ENCODE measurements around the gene TERB2. TPM values are rescaled to one million over a fixed set of nuclear protein-coding genes. Genes with fewer than 3 reads are reported as not detected.
"Not testable (repeated sequence)": the region's sequence is repeated elsewhere in the genome, so short reads cannot be mapped to it uniquely, and the experiment has no call there.

Gene TERB2
- total and polyA plus RNA-seq, 2 donors = not detected

GRCh38 chr15:44968475-44968874 lies 12.0 kb downstream of the TERB2 start:
- H3K36me3 ChIP-seq (ENCODE audit: control insufficient read depth in 2 of 2, insufficient read depth in 2 of 2, low read length in 1 of 2) = no peaks in the 10 kb centered on the region
- no peaks in the 10 kb centered on the region for H3K4me1 ChIP-seq (ENCODE audit: control insufficient read depth in 2 of 2, insufficient read depth in 2 of 2, low read length in 2 of 2)
- no peaks in the 10 kb centered on the region for H3K9me3 ChIP-seq (ENCODE audit: control insufficient read depth in 2 of 2, insufficient read depth in 1 of 2, low read length in 1 of 2)
- 92% methylated on average over 4 of the region's 4 CpGs for WGBS
- H3K27ac ChIP-seq (ENCODE audit: low read depth in 1 of 2, low read length in 1 of 2) = no peak overlapping the region
- no peaks in the 10 kb centered on the region for H3K27me3 ChIP-seq (ENCODE audit: control insufficient read depth in 2 of 2, insufficient read depth in 1 of 2, low read length in 1 of 2)
- DNase-seq (ENCODE audit: low read depth in 6 of 9, low spot score in 9 of 9) = no peak
- no peak overlapping the region for H3K4me3 ChIP-seq (ENCODE audit: low read length in 2 of 2)

DNA sequence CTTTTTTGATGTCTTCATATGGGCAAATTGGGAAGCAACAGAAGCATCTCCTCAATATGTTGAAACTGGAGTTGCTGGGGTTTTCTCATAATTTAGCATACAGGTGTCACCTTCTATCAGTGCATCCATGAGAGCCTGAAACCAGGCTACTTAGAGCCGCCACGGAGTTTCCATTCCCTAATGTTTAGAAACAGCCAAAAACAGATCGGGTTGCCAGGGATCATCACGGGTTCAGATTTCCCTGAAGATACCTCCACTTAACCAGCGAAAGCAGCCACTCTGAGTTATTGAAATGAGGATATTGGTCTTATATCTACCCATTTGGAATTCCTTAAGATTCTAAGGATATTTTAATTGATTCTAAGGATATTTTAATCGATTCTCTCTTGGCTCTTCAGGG lies 14.5 kb downstream of the TERB2 start:
- Histone ChIP-seq H3K4me1 (ENCODE audit: control insufficient read depth in 2 of 2, insufficient read depth in 2 of 2, low read length in 2 of 2) (no peaks in the 10 kb centered on the region), H3K9me3 (ENCODE audit: control insufficient read depth in 2 of 2, insufficient read depth in 1 of 2, low read length in 1 of 2) (no peaks in the 10 kb centered on the region), H3K27ac (ENCODE audit: low read depth in 1 of 2, low read length in 1 of 2) (no peak overlapping the region), H3K4me3 (ENCODE audit: low read length in 2 of 2) (no peak overlapping the region), H3K27me3 (ENCODE audit: control insufficient read depth in 2 of 2, insufficient read depth in 1 of 2, low read length in 1 of 2) (no peaks in the 10 kb centered on the region), H3K36me3 (ENCODE audit: control insufficient read depth in 2 of 2, insufficient read depth in 2 of 2, low read length in 1 of 2) (no peaks in the 10 kb centered on the region)
- no peak for DNase-seq (ENCODE audit: low read depth in 6 of 9, low spot score in 9 of 9)
- WGBS = 93% methylated on average over 6 of the region's 6 CpGs

DNA sequence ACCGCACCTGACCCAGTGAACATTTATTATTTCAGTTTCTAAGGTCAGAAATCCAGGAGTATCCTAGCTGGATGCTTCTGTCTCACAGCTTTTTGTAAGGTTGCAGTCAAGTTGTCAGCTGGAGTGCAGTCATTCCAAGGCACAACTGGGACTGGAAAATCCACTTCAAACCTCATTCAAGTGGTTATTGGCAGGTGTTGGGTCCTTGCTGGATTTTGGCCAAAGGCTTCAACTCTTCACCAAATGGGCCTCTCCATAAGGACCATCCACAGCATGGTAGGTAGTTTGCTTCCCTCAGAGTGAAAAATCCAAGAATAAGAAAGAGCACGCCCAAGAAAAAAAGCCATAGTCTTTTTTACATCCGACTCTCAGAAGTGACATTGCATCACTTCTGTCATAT lies 19.7 kb downstream of the TERB2 start:
- H3K4me1 ChIP-seq (ENCODE audit: control insufficient read depth in 2 of 2, insufficient read depth in 2 of 2, low read length in 2 of 2); DNase-seq (ENCODE audit: low read depth in 6 of 9, low spot score in 9 of 9); H3K27me3 ChIP-seq (ENCODE audit: control insufficient read depth in 2 of 2, insufficient read depth in 1 of 2, low read length in 1 of 2); H3K9me3 ChIP-seq (ENCODE audit: control insufficient read depth in 2 of 2, insufficient read depth in 1 of 2, low read length in 1 of 2); H3K4me3 ChIP-seq (ENCODE audit: low read length in 2 of 2); H3K27ac ChIP-seq (ENCODE audit: low read depth in 1 of 2, low read length in 1 of 2); H3K36me3 ChIP-seq (ENCODE audit: control insufficient read depth in 2 of 2, insufficient read depth in 2 of 2, low read length in 1 of 2): not testable (repeated sequence)
- 97% methylated on average over 3 of the region's 3 CpGs for whole genome bisulfite sequencing

DNA sequence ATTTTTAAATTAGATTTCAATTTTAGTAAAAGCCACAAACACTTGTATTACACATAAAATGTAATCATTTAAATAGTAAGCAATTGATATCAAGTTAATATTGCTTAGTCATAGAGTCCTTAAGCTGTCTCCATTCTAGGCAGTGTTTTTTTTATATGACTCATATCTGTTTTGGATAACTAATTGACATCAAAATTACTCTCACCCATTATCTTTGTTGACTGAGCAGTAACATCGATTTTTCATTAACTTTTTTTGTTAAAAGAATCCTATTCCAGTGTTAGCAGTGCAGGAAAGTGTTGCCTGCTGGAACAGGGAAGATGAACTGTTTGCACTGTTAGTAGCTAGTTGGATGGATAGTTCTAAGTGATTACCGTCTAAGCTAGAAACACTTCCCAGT lies 21.3 kb downstream of the TERB2 start:
- H3K4me3 ChIP-seq (ENCODE audit: low read length in 2 of 2); H3K9me3 ChIP-seq (ENCODE audit: control insufficient read depth in 2 of 2, insufficient read depth in 1 of 2, low read length in 1 of 2); H3K27me3 ChIP-seq (ENCODE audit: control insufficient read depth in 2 of 2, insufficient read depth in 1 of 2, low read length in 1 of 2); H3K36me3 ChIP-seq (ENCODE audit: control insufficient read depth in 2 of 2, insufficient read depth in 2 of 2, low read length in 1 of 2); H3K27ac ChIP-seq (ENCODE audit: low read depth in 1 of 2, low read length in 1 of 2); DNase-seq (ENCODE audit: low read depth in 6 of 9, low spot score in 9 of 9); H3K4me1 ChIP-seq (ENCODE audit: control insufficient read depth in 2 of 2, insufficient read depth in 2 of 2, low read length in 2 of 2): not testable (repeated sequence)
- 86% methylated on average over 2 of the region's 2 CpGs for WGBS

DNA sequence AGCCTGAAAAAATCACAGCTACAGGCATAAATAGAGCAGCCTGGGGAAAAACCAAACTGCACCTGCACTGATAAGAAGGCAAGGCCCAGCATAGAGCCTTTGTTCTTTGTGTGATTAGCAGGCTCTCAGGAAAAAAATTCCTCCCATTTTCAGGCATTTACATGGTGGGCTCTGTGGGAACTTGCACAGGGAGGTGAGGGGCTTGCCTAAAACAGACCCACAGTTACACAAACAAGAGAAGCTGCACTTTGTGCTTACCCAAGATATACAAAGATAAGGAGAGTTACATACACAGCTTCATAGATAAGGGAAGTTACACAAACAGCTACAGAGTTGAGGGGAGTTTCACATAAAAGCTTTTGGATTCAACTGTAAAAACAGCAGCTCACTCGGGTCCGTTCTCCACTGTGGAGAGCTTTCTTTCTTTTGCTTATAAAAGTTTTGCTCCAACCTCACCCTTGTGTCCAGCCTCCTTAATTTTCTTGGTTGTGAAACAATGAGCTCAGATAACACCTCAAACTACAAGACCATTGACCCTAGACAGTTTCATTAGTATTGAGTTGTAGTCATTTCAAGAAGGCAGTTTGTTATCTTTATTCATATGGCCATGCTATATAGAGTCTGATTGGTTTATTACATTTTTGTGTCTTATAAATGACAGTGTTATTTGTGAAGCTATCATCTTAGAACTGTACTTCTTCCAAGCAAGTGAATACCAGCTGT lies 23.3 kb downstream of the TERB2 start:
- not testable (repeated sequence) for H3K4me3 ChIP-seq (ENCODE audit: low read length in 2 of 2); H3K27me3 ChIP-seq (ENCODE audit: control insufficient read depth in 2 of 2, insufficient read depth in 1 of 2, low read length in 1 of 2); H3K36me3 ChIP-seq (ENCODE audit: control insufficient read depth in 2 of 2, insufficient read depth in 2 of 2, low read length in 1 of 2); H3K27ac ChIP-seq (ENCODE audit: low read depth in 1 of 2, low read length in 1 of 2); H3K9me3 ChIP-seq (ENCODE audit: control insufficient read depth in 2 of 2, insufficient read depth in 1 of 2, low read length in 1 of 2); H3K4me1 ChIP-seq (ENCODE audit: control insufficient read depth in 2 of 2, insufficient read depth in 2 of 2, low read length in 2 of 2)
- WGBS = 88% methylated on average over 2 of the region's 2 CpGs
- DNase-seq (ENCODE audit: low read depth in 6 of 9, low spot score in 9 of 9) = peak in 1 of 9 donors; percentile 1

DNA sequence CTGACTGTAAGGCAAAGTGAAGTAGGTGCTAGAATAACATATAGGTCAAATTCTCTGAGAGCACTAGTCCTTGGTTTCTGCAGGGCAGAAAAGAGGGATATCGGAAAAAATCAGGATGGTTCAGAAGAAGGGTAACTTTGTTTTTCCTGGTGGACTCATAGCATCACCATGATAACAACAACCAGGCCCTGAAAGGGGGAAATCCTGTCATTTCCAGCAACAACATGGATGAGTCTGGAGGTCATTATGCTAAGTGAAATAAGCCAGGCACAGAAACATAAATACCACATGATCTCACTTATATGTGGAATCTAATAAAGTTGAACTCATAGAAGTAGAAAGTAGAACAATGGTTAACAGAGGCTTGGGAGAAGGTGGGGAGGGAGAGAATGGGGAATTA lies 27.7 kb downstream of the TERB2 start:
- 98% methylated on average over 1 of the region's 1 CpG for WGBS
- H3K9me3 ChIP-seq (ENCODE audit: control insufficient read depth in 2 of 2, insufficient read depth in 1 of 2, low read length in 1 of 2); H3K27me3 ChIP-seq (ENCODE audit: control insufficient read depth in 2 of 2, insufficient read depth in 1 of 2, low read length in 1 of 2); H3K36me3 ChIP-seq (ENCODE audit: control insufficient read depth in 2 of 2, insufficient read depth in 2 of 2, low read length in 1 of 2); H3K27ac ChIP-seq (ENCODE audit: low read depth in 1 of 2, low read length in 1 of 2); H3K4me3 ChIP-seq (ENCODE audit: low read length in 2 of 2); DNase-seq (ENCODE audit: low read depth in 6 of 9, low spot score in 9 of 9); H3K4me1 ChIP-seq (ENCODE audit: control insufficient read depth in 2 of 2, insufficient read depth in 2 of 2, low read length in 2 of 2): not testable (repeated sequence)

DNA sequence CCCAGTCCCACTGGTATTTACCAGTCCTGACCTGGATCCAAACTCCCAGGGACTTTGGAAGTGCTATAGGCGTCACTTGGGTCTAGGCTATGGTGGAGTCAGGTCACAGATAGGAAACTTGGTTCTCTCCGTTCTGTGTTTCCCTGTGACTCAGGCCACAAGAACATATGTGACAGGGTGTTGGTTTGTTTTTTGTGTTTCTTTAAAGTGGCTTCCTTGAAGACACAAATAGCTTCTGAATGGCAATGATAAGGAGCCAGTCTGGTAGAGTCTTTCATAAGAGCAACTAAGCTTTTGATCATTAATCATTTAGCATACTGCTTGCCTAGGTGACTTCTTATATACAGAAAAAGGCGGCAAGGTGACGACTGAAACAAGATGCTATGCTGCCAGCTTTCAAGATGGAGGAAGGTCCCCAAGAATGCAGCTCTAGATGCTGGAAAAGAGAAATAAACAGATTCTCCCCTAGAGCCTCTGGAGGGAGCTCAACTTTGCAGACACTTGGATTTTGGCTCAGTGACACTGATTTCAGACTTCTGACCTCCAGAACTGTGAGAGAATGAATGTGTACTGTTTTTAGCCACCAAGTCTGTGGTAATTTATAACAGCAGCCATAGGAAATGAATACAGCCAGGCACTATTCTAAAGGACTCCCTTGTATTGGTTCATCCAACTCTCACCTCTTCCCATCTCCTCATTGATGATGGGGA lies 30.0 kb downstream of the TERB2 start:
- not testable (repeated sequence) for H3K27ac ChIP-seq (ENCODE audit: low read depth in 1 of 2, low read length in 1 of 2); H3K9me3 ChIP-seq (ENCODE audit: control insufficient read depth in 2 of 2, insufficient read depth in 1 of 2, low read length in 1 of 2); H3K36me3 ChIP-seq (ENCODE audit: control insufficient read depth in 2 of 2, insufficient read depth in 2 of 2, low read length in 1 of 2); H3K4me3 ChIP-seq (ENCODE audit: low read length in 2 of 2); H3K27me3 ChIP-seq (ENCODE audit: control insufficient read depth in 2 of 2, insufficient read depth in 1 of 2, low read length in 1 of 2); H3K4me1 ChIP-seq (ENCODE audit: control insufficient read depth in 2 of 2, insufficient read depth in 2 of 2, low read length in 2 of 2)
- WGBS = 83% methylated on average over 4 of the region's 4 CpGs
- peak in 2 of 9 donors; percentile 21 to 58 for DNase-seq (ENCODE audit: low read depth in 6 of 9, low spot score in 9 of 9)

DNA sequence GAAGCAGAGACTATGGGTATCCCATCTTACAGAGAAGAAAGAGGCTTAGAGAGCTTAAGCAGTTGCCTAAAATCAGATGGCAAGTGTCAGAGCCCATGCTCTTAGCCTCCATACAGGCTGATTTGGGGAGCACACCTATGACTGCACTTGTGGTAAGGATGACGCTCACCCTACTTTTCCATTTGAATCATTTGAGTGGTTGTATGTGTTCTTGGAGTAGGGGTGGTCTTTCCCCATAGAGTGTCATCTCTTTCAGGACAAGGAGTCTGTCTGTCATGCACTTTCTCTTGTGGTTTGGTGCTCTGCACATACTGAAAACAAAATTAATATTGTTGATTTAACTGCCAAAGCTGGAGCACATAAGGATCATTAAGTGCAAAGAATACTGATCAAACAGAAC lies 31.2 kb downstream of the TERB2 start:
- H3K27ac ChIP-seq (ENCODE audit: low read depth in 1 of 2, low read length in 1 of 2); DNase-seq (ENCODE audit: low read depth in 6 of 9, low spot score in 9 of 9); H3K36me3 ChIP-seq (ENCODE audit: control insufficient read depth in 2 of 2, insufficient read depth in 2 of 2, low read length in 1 of 2); H3K4me3 ChIP-seq (ENCODE audit: low read length in 2 of 2); H3K9me3 ChIP-seq (ENCODE audit: control insufficient read depth in 2 of 2, insufficient read depth in 1 of 2, low read length in 1 of 2); H3K4me1 ChIP-seq (ENCODE audit: control insufficient read depth in 2 of 2, insufficient read depth in 2 of 2, low read length in 2 of 2); H3K27me3 ChIP-seq (ENCODE audit: control insufficient read depth in 2 of 2, insufficient read depth in 1 of 2, low read length in 1 of 2): not testable (repeated sequence)
- WGBS = 100% methylated on average over 1 of the region's 1 CpG

DNA sequence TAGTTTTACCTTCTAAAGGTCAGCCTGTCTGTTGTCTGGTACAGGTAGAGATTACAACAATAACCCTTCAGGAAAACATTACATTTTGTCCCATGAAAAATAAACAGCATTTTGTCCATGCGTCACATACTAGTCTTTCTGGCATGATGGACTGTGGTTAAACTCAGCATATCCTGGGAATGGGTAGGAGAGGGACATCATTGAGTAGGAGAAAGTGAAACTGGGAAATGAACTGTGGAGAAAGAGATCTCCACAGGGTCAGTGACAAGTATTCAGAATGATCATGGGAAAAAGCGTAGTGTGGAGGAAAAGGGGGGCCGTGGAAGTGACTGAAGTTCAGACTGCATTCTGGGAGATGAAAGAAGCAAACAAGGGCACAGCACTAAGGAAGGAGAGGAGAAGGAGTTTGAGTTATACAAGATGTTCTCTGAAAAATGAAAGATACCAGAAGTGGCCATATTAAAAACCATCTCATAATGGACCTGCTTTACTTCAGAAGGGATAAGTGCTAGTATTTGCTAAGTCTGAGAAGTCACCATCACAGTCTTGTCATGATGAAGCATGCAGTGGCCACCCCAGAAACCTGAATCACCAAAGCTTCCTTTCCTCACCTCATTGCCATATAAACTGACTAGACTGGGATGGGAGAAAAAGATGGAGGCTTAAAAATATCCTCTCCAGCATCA lies 31.8 kb downstream of the TERB2 start:
- H3K4me1 ChIP-seq (ENCODE audit: control insufficient read depth in 2 of 2, insufficient read depth in 2 of 2, low read length in 2 of 2); H3K36me3 ChIP-seq (ENCODE audit: control insufficient read depth in 2 of 2, insufficient read depth in 2 of 2, low read length in 1 of 2); H3K27ac ChIP-seq (ENCODE audit: low read depth in 1 of 2, low read length in 1 of 2); H3K4me3 ChIP-seq (ENCODE audit: low read length in 2 of 2); DNase-seq (ENCODE audit: low read depth in 6 of 9, low spot score in 9 of 9); H3K27me3 ChIP-seq (ENCODE audit: control insufficient read depth in 2 of 2, insufficient read depth in 1 of 2, low read length in 1 of 2); H3K9me3 ChIP-seq (ENCODE audit: control insufficient read depth in 2 of 2, insufficient read depth in 1 of 2, low read length in 1 of 2): not testable (repeated sequence)
- 97% methylated on average over 1 of the region's 3 CpGs for WGBS
